AG09319 (cell line): Measurements from ENCODE around the gene APRT.
A peak's percentile ranks its signal among the peaks of the same experiment; 100 is the strongest.

ENCODE experiments used
- DNase-seq: peaks from one replicate; pipeline ENCODE4 v3.0.0-alpha.2; 2010; ENCODE audit warnings: low read depth; ENCODE audit errors: extremely low read depth
- TF ChIP-seq, protein P1 (sequence below): IDR thresholded peaks from 2 replicates; pipeline ENCODE4 v1.5.1; 2011; ENCODE audit warnings: low read depth, mild to moderate bottlenecking, inconsistent platforms, low read length, moderate library complexity

Gene APRT

DNA sequence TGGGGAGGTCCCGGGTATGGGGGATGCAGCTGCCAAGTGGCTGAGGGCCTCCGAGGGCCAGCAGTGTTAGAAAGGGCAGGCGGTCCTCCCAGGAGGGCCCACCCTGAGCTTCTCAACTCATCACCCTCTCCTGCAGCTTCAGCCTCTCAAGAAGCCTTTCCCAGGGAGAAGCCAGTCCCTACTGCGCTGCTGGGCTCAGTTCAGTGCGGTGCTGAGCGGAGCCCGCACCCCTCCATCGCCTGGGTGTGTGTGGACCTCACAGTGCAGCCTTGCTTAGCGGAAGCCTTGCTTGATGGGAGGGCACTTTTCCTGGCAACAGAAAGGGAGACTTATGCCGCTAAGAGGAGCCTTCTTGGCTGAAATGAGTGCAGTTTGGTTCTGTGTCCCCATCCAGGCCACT lies 3.5 kb upstream of the APRT start:
- TF ChIP-seq, protein P1, sequence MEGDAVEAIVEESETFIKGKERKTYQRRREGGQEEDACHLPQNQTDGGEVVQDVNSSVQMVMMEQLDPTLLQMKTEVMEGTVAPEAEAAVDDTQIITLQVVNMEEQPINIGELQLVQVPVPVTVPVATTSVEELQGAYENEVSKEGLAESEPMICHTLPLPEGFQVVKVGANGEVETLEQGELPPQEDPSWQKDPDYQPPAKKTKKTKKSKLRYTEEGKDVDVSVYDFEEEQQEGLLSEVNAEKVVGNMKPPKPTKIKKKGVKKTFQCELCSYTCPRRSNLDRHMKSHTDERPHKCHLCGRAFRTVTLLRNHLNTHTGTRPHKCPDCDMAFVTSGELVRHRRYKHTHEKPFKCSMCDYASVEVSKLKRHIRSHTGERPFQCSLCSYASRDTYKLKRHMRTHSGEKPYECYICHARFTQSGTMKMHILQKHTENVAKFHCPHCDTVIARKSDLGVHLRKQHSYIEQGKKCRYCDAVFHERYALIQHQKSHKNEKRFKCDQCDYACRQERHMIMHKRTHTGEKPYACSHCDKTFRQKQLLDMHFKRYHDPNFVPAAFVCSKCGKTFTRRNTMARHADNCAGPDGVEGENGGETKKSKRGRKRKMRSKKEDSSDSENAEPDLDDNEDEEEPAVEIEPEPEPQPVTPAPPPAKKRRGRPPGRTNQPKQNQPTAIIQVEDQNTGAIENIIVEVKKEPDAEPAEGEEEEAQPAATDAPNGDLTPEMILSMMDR = no peak
- no peak for DNase-seq

DNA sequence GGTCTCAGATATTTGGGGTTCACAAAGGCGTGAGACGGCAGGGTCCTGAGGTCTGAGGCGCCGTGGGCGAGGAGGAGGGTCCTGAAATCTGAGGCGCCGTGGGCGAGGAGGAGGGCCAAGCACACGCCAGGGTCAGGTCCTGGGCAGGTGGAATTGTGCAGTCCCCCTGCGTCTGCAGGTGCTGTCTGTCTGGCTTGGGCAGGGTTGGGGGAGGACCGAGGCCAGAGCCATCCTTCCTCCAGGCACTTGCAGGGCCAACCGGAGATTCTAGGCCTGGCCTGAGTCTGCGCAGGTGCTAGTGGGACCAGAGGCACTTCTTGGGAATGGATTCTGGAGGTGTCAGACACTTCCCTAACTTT lies 2.4 kb upstream of the APRT start:
- TF ChIP-seq, protein P1 = no peak

DNA sequence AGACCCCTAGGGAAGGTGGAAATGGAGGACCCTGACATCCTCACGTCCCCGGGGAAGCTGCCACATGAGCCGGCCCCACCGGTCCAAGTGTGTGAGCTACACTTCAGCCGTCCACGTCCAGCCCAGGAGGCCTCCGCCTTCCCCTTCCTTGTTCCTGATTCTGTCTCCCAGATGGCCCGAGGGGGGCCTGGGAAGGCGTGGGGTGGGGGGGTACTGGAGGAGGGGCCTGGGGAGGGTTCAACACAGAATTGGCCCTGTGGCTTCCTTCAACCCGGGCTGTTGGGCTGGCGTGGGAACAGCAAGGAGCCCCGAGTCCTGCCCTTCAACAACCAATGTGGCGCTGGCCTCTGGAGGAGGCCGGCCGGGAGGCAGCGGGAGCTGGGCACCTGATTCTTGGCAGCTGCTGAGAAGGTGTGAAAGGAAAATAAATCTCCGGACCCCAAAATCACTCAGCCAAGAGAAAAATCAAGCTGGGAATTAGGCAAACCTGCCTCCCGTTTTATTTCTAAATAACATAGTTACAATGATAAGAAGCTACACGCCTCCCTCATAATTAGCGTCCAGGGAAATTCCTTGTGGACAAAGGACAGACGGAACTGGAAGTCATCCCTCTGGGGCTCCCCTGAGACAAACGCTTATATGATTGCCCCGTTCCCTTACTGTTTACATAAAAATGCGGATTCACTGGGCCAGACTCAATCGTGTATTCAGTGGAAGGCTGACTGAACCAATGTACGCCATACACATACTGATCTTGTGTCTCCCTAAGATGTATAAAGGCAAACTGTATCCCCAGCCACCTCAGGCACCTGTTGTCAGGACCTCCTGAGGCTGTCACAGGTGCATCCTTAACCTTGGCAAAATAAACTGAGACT lies 1.8 kb upstream of the APRT start:
- TF ChIP-seq, protein P1 = no peak
- no peak for DNase-seq

More for the DNA sequence above, 2.4 kb upstream of the APRT start:
- no peak for DNase-seq

DNA sequence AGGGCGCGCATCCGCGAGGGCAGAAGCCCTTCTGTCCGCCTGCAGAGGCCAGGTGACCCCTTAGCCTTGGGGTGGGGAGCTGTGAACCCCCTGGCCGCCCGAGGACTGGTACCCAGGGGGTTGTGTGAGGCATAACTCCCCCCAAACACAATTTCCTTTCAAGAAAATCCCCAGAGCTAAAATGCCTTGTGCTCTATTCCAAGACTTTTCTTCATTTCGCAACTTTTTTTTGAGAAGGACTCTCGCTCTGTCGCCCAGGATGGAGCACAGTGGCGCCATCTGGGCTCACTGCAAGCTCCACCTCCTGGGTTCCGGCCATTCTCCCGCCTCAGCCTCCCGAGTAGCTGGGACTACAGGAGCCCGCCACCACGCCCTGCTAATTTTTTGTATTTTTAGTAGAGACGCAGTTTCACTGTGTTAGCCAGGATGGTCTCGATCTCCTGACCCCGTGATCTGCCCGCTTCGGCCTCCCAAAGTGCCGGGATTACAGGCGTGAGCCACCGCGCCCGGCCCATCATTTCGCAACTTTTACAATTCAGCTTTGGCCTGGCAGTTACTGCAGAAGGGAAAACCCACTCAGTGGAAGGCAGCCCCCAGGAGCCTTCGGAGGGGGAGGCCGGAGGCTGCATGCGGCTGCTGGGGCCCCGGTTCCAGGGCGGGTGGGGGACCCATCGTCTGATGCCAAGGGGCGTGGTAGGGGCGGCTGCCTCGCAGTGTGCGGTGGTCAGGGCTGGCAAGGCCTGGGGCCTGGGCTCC lies 963 bp upstream of the APRT start:
- TF ChIP-seq, protein P1 = peak; percentile 8
- DNase-seq = no peak

DNA sequence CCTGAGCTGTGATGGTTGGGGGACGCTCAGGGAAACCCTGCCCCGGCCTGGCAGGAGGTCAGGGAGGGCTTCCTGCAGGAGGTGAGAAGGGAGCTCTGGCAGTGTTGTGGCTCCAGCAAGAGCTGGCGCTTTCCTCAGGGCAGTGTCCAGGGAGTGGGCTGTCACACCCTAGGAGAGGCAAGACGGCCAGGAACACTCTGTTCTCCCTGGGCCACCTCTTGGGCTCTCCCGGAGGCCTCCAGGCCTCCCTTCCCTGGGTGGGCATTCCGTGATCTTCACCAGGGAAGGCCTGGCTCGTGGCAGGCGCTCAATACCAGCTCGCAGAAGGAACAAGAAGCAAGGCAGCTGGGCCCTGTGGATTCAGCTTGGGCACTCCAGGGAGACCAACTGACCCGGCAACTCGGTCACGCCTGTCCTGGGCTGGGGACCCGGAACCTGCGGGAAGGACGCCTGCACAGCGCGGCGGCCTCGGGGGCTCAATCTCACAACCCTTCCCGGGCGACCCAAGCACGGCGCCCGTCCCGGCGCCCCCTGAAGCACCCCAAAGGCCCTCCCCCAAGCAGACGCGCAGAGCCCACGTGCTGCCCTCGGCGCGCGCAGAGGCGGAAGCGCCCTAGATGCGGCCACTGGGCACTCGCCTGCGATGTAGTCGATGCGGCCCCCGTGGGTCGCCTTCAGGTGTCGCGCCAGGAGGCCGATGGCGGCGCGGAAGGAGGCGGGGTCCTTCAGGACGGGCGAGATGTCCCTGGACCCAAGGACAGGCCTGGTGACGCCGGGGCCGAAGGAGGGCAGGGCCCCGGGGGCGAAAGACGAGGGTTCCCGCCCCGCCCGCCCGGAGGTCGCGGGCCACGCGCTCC lies 588 bp downstream of the APRT start:
- TF ChIP-seq, protein P1 = no peak
- DNase-seq = no peak

DNA sequence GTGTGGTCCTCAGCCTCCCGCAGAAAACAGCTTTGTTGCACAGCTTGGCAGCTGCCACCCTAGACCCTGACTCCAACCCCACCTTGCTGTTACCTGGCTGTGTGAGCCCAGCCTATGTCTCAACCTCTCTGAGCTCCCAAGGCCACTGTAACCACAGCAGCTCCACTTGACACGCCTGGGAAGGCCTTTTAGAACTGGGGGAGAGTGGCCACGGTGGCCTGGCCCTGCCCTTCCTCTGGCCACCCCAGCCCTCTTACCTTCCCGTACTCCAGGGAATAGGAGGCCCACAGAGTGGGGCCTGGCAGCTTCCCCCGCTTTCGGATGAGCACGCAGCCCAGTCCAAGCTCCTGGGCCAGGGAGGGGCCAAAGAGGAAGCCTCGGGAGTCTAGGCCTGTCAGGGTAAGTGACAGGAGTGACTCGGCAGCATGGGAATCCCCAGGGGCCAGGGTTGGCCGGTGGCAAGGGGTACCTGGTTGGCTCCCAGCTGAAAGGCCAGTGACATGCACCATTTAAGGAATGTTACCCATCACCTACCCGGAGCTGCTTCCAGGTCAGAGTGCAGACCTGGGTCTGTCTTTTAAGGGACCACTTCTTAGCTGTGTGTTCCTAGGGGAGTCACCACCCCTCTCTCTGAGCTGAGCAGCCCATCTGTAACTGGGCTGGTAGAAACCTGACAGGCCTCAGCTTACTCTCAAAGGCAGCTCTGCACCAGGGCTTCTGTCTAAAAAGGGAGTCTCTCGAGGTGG lies 1.4 kb downstream of the APRT start:
- DNase-seq = no peak
- TF ChIP-seq, protein P1 = no peak
